Endometrium (tissue), 2 donors: ENCODE results near the gene C22orf23.

Experiments
- FAIRE-seq: peaks from 2 replicates; lab custom pipeline; 2012; peaks lifted over from hg19 to GRCh38; lab: Jason Lieb, UNC
- donor health status: control.
- donor health status: control.

The C22orf23 gene

DNA sequence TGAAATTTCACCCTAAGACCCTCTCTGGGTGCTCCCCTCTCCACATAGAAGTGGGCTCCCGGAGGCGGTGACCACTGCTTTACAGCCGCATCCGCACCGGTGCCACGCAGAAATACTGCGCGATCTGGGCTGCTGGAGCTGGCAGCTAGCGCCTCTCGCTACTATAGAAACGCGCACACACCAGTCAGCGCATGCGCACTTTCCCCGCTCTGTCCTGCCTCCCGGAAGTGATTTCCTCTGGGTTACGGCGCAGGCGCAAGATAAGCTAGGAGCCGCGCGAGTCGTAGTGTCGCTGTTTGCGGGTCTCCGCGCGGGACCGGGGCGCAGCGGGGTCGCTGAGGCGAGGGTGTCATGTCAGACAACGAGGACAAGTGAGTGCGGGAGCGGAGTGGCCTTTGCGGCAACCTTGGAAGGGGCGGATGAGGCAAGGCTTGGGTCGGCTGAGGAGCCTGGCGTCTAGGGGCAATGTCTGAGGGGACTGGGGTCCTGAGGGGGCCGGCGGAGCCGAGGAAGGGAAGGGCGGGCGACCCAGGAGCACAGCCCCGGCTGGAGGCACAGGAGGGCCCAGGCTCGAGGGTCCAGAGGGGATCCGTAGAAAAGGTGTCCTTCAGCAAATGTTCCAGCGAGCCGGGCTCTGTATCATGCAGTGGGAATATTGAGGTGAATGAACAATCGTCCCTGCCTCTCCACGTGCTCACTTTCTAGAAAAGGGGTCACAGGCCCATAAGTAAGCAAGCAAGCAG is at the start of gene C22orf23, which contains the start of gene POLR2F:
TSS of gene C22orf23 (minus strand) at position 165 of the 743 bp plus-strand sequence. CDS start 452 bp downstream, outside the sequence.
TSS of gene POLR2F (plus strand) at position 263 of the 743 bp plus-strand sequence. CDS start at position 352, 89 bp downstream.
- FAIRE-seq, result no peak

DNA sequence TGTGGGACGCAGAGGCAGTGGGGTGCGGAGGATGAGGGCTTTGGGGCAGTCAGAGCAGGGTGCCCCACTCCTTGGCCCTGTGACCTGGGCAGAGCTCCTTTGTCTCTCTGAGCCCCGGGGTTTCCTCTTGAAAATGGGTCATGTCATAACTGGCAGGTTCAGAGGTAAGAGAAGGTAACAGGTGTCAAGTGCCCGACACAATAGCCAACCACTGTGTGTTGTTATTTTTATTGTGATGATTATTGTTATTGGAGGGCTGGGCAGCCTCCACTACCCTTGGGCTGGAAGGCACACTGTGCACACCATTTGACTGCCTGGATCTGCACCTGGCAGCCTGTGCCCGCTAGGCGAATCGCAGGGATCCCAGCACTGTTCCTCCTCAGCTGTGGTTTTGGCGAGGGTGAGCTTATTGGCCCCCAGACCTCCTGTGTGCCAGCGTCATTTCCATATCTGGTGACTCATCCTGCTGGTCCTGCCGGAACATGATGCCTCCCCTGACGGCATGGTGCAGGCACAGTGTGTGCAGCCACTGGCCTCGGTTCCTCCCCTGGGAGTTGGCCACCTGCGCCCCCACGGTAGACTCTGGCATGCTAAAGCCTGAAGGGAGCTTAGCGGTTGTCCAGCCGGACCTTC is 46.4 kb upstream of the C22orf23 start:
- no peak for FAIRE-seq

DNA sequence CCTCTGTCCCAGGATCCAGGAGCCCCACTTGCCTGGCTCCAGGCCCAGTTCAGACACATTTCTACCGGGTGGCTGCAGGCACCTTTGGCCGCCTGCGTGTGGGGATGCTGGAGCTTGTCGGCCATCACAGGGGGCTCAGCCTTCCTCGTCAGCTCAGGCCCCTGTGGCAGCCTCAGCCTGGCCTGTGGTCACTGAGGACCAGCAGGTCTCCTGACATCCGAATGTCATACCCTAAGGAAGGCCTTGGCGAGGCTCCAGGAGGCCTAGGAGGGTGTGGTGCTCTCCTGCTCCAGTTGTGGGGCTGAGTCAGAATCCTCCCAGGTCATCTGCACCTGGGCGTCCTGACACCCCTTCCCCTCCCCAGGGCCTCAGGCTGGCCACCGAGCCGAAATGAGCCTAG is 45.8 kb upstream of the C22orf23 start:
- no peak for FAIRE-seq

DNA sequence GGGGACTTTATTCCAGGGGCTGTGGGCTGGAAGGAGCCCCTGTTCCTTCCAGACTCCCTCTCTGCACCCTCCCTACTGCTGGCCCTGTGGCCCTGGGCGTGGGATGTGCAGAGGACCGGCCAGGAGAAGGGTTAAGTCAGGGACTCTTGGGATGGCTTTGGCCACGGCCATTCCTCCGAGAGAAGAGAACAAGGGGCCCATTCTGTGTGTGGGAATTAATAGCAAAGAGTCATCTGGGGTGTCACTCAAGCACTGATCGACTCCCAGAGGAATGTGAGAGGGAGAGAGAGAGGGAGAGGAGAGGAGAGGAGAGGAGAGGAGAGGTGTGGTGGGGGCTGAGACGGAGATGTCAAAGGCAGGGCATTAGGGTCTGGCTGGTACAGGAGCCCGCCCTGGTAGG is 45.1 kb upstream of the C22orf23 start:
- no peak for FAIRE-seq

DNA sequence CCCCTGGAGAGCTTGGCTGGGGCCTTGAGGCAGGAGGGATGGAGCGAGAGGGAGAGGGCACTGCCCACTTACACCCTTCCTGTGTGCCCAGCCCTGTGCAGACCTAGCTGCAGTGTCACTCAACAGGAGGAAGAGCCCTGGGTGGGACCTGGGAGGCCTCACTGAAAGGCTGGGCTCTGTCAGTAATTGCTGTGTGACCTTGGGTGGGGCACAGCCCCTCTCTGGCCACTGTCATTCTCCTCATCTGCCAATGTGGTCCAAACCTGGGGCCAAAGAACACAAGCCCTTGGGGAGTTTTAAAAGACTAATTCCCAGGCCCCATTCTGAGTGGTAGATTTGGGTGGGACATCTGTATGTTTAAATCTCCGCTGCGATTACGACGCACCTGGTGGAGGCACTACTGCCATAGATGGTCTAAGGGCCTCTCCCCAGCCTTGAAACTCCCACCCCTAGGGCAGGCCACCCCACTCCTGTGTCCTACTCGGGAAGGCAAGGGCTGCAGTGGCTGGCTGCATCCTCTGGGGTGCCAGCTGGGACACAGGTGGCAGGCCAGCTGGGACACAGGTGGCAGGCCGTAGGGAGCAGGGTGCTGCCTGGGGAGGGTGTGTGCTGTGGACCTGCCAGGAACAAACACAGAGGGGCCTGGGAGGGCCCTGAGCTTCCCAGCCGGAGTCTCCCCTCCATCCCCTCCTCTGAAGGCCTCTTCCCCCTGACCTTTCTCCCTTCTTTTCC is 43.3 kb upstream of the C22orf23 start:
- no peak for FAIRE-seq

DNA sequence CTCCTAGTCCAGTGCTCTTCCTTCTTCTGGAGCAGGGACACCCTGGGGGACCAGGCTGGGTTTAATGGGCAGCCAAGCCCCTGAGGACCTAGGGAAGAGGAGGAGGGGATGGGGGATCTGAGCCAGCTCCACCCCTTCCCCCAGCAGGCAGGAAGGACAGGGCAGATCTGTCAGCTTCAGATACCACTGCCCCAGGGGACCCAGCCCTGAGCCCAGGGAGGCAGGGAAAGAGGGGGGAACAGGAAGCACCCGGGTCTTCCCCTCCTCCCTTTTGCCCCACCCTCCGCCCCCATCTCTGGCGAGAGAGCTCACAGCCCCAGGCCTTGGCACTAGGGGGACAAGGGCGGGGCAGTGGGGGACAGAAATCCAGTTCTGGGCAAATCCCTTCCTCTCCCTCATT is 42.7 kb upstream of the C22orf23 start:
- FAIRE-seq, result no peak

DNA sequence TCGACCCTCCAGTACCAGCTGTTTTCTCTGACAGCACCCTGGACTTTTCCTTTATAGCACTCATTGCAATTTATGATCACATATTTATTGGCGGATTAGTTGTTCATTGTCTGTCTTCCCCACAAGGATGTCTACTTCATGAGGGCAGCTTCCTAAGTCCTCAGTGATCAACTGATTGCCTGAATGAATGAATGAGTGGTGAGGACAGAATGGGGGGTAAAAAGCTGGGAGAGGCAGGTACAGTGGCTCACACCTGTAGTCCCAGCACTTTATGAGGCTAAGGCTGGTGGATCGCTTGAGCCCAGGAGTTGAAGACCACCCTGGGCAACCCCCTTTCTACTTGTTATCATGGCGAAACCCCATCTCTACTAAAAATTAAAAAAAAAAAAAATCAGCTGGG is 42.1 kb upstream of the C22orf23 start:
- no peak for FAIRE-seq

DNA sequence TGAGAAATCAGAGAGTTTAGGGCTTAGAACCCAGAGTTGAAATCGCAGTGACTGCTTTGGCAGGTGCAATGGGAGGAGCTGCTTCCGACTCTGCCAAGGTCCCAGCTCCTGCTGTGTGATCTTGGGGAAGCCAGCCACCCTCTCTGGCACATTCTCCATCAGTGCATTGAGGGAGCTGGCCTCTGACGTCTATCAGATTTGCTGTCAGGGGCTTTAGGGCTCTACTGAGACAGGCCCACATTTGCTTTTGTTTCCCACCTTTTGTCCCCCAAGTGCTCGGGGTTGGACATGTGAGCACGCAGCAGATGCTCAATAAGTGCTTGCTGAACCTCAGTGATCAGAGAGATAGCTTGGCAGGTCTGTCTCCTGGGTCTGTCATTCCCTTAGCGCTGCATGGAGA is 41.6 kb upstream of the C22orf23 start:
- no peak for FAIRE-seq

DNA sequence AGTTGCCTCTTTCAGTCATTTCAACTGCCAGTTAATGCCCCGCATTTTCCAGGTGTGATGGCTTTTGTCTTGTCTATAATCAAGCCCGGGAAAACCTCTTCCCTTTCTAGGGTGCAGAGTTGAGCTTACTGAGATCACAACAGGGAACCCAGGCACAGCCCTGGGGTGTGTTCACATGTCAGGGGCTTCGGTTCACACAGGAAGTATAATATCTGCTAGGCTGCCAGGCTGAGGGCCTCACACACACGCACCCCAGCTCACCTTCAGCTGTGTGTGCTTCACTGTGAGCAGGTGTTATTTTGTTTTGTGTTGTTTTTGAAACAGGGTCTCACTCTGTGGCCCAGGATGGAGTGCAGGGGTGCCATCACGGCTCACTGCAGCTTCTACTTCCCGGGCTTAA is 40.6 kb upstream of the C22orf23 start:
- no peak for FAIRE-seq

DNA sequence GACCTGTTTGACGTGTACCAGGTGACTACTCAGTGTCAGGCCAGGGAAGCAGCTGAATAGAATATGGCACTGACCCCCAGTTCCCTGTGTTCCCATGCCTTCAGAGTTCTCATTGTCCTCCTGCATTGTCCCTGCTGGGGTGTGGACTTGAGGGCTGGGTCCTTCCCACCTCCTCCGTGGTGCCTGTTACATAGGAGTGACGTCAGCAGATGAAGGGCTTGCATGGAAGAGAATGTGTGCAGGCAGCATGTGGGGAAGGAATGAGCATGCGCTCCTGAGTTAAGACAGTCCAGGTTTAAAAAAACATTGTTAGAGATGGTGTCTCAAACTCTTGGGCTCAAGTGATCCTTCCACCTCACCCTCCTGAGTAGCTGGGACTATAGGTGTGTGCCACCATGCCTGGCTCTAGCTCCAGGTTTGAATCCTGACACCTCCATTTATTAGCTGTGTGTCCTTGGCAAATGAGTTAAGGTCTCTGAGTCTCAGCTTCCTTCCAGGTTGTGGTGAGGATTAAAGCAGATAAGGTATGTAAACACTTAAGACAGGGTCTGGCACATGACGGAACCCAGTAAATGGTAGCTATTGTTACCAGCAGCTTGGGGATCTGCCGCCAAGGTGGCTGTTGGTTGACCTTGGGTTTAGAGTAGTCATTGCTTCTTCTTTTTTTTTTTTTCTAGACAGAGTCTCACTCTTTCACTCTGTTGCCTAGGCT is 38.5 kb upstream of the C22orf23 start:
- no peak for FAIRE-seq

DNA sequence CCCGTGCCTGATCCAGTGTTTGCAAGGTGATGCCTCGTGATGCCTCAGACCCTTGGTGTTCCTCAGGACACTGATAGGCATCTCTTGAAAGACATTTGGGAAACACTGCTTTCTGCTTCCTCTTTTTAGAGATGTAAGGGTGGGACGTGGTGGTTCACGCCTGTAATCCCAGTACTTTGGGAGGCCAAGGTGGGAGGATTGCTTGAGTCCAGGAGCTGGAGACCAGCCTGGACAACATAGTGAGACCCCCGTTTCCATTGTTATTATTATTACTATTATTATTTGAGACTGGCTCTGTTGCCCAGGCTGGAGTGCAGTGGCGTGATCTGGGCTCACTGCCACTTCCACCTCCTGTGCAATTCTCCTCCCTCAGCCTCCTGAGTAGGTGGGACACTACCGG is 37.5 kb upstream of the C22orf23 start:
- FAIRE-seq, result no peak

DNA sequence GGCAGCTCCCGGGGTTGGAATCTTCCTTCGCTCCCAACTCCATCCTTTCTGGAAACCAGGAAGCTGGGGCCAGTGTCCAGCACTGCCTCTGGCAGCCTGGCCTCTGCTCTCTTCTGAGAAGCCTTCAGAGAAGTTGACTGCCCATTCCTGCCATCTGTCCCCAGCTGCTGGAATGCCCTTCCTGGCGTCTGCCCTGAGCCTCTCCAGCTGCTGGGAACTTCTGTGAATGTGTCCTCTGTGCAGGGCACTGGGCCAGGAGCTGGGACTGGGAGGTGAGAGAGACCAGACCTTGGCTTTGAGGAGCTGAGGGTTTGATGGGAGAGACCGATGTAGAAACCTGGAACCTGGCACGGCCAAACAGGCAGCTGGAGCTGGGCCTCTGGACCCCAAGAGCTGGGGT is 36.9 kb upstream of the C22orf23 start:
- no peak for FAIRE-seq

DNA sequence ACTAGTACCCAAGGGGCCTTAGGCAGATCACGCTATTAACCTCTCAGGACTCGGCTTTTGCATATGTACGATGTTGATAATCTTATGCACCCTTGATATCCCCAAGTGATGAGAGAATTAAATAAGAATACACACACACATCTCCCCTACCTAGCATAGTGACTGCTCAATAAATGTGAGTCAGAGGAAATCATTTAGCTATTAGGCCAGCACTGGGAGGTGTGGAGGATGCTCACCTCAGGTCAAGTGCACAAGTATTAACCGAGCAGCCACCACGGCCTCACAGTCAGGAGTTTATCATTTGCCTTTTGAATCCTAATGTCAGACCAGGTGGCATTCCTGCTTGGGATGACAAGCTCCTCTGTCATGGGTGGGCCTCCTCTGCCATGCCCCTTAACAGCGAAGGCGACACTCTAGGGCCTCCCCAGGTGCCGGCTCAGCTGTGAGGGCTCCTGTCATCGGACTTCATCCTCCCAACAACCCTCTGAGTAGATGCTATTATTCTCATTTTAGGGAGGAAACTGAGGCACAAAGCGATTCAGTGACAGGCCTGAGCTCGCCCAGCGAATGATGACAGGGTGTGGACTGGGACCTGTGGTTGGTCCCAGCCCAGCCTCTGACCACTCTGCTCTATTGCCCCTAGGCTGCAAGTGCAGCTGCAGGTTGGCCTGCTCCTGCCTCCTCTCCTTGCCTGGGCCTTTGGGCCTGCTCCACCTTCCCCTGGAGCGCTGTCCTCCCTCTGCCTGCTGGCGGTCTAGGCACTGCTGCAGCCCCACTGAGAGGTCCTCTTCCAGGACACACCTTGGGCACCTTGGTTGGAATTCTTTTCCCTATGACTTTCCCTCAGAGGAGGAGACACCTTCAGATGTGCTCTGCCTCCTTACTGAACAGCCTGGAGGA is 36.0 kb upstream of the C22orf23 start:
- no peak for FAIRE-seq

DNA sequence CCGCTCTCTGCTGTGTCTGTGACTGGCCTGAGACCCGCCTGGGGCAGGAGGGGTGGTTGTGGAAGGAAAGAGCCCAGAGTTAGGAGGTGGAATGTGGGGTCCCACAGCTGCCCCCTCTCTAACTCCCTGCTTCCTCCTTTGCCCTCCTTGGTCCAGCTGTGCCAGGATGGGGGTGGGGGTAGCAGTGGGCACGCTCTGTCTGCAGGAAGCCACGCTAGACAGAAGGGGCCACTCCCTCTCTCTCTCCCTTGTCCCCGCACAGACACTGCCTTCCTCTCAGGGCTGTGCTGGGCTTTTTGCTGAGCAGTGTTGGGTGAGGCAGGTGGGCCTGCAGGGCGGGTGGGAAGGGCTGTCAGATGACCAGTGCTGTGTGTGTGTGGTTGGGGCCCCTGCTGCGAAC is 33.0 kb upstream of the C22orf23 start:
- no peak for FAIRE-seq

DNA sequence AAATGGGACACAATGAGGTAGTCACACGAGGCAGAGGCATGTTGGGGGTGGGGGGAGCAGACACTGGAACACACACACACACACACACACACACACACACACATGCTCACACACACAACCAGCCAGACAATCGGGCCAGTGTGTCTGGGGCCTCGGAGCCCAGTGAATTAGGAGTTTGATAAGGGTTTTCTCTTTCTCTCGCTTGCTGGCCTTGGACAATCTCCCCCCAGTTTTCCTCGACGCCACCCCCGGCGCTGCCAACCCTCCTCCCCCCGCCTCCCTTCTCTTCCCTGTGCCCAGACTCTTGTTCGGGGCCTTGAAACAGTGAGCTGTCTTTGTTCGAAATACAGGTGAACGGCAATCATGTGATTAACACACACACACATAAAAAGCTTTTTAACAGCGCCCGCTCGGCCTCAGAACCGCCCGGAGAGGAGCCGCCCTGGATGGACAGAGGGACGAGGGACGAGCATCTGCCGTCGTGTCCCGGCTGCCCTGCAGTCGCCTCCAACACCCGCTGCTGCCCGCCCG is 32.4 kb upstream of the C22orf23 start:
- no peak for FAIRE-seq

DNA sequence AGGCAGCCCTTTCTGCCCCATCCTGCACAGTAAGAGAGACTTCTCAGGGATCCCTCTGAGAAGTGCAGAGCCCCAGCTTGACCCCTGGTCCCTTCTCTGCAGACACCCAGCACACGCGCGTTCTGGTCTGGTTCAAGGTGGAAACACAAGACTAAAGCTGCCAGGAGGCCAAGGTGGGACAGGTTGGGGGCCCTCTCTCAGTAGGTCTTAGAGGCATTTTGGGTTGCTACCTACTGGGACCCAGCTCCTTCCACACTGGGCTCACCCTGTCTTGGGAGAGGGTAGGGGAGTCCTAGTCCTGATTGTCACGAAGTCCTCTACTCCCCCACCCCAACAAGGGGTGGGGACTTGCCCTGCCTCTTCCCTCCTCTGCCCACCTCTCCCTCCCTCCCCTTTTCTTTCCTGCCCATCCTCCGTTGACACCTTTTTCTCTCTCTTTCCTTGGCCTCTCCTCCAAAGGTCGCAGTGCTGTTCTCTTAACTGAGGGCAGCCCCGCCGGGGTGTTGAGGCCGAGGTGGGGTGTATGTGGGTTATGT is 31.7 kb upstream of the C22orf23 start:
- FAIRE-seq, result no peak

DNA sequence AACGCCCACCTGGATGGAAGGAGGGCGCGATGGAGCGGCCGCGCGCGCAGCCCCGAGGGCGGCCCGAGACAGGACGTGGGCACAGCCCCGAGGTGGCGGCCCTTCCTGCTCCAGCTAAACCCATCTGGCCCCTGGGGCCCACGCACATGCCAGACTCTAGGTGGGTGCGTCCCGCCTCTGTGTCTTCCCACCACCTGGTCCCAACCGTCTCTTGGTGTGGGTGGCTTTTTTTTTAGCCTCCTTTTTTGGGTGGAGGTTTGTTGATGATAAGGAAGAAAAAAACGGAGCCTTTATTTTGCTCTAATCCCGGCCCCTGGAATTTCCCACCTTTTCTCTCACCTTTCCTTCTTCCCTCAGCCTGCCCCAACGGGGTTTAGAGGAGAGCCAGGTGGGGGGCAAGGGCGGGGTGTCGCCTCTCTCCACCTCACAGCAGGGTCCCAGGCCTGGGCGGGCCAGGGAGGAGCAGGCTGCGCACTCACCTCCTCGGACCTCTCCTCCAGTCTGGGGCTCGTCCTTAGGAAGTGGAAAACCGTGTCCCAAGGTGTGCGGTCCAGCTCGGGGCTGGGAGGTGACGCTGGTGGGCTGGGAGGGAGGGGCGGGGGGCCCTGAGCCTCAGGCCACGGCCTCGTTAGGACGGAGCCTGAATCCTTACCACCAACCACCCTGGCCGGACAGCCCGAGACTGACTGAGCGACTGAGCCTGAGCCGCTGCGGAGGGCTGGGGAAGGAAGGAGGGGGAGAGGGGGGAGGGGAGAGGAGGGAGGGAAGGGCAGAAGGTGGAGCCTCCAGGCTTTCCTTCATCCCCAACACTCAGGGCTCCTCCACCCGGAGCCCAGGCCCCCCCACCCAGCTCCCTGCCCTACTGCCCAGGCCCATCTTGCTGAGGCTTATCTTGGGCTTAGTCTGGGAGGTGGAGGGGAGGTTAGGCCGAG is 30.7 kb upstream of the C22orf23 start, which contains the start of gene SOX10:
TSS of gene SOX10 (minus strand) at position 696 of the 932 bp plus-strand sequence. CDS start 771 bp downstream, outside the sequence.
- FAIRE-seq, result no peak

DNA sequence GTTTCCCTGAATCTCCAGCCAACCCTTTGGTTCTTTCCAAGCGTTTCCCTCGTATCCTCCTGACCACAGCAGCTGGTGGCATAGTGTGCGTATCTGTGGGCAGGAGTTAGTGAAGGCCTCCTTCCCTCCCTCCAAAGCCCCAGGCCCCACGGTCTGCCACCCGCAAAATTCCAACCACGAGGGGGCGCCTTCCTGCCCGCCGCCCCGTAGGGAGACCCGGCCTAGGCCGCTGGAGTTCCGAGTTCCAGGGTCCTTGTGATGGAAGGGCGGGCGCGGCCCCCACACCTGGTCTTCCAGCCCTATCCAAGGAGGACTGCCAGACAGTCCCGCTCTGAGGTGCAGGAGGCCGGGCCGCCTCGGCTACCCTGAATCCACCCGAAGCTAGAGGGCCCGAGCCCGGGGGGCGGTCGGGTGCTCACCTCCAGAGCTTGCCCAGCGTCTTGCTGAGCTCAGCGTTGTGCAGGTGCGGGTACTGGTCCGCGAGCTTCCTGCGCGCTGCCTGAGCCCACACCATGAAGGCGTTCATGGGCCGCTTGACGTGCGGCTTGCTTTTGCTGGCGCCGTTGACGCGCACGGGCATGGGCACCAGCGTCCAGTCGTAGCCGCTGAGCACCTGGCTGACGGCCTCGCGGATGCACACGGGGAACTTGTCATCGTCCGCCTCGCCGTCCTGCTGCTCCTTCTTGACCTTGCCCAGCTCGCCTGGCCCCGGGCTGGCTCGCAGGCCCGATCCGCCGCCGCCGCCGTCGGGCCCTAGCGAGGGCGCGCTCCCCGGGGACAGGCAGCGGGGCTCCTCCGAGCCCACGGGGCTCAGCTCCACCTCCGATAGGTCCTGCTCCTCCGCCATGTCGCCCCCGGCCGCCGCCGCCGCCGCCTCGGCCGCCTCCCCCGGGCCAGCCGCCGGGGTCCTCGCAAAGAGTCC is 29.8 kb upstream of the C22orf23 start:
- no peak for FAIRE-seq
